Measurements from ENCODE around the gene TPH1.

TPH1 gene

DNA sequence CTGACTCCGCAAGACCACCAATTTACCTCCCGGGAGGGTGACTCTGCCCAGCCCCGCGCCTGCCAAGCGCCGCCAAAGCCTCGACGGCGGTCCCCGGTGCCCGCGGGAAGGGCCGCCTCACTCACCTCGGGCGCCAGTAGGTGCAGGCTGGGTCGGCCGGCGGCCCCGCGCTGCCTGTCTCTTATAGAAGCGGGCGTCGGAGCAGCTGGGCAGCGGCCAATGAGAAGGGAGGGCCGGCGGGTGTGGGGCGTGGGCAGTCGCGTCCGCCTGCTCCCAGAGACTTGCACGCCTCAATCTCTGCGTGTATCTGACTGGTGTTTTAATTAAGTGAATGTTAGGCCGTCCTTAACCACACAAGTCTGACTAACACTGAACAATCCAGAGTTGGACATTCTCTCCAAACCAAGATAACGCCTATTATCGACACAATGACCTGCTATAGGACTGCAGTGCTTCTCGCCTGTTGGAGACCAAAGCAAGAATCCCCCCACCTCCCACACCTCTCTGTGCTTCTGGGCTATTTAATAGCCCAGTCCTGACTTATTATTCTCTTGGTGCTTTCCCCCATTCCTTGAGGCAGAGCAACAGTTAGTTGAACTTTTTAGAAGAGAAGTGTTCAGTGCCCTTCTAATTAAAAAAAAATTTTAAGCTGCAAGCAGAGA is at the start of gene TPH1:
Gene TPH1, minus strand, starts transcription at position 154 of the 662 bp plus-strand sequence. CDS start 5,507 bp downstream, outside the sequence.
- no peaks in the 10 kb centered on the region for H3K9me3 ChIP-seq (ENCODE audit: insufficient read depth, low read length)
- H3K27me3 ChIP-seq (ENCODE audit: low read depth, low read length) = peaks cover 13% of the 10 kb centered on the region
- H3K4me2 ChIP-seq (ENCODE audit: low read length) = no peak within 1 kb of the TSS
- H2AFZ ChIP-seq (ENCODE audit: low read depth, low read length) = no peak within 1 kb of the TSS
- no peak within 1 kb of the TSS for H3K27ac ChIP-seq (ENCODE audit: low read length)
- no peak for TF ChIP-seq EZH2phosphoT487 (IDR thresholded peaks at IDR 0.05; ENCODE audit: low read depth)
- TF ChIP-seq, protein P1, sequence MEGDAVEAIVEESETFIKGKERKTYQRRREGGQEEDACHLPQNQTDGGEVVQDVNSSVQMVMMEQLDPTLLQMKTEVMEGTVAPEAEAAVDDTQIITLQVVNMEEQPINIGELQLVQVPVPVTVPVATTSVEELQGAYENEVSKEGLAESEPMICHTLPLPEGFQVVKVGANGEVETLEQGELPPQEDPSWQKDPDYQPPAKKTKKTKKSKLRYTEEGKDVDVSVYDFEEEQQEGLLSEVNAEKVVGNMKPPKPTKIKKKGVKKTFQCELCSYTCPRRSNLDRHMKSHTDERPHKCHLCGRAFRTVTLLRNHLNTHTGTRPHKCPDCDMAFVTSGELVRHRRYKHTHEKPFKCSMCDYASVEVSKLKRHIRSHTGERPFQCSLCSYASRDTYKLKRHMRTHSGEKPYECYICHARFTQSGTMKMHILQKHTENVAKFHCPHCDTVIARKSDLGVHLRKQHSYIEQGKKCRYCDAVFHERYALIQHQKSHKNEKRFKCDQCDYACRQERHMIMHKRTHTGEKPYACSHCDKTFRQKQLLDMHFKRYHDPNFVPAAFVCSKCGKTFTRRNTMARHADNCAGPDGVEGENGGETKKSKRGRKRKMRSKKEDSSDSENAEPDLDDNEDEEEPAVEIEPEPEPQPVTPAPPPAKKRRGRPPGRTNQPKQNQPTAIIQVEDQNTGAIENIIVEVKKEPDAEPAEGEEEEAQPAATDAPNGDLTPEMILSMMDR (IDR thresholded peaks at IDR 0.05; ENCODE audit: low read depth, low read length) = no peak
- no peak within 1 kb of the TSS for H3K9ac ChIP-seq (ENCODE audit: low read length)
- no peaks in the 10 kb centered on the region for H3K79me2 ChIP-seq (ENCODE audit: low read length)
- peaks cover 9% of the 10 kb centered on the region for H3K4me1 ChIP-seq (ENCODE audit: low read length)
- no peaks in the 10 kb centered on the region for H3K36me3 ChIP-seq (replicated peaks; ENCODE audit: low read depth, low read length)
- H4K20me1 ChIP-seq (ENCODE audit: insufficient read depth, low read length) = no peaks in the 10 kb centered on the region
- H3K4me3 ChIP-seq (ENCODE audit: low read length) = no peak within 1 kb of the TSS

DNA sequence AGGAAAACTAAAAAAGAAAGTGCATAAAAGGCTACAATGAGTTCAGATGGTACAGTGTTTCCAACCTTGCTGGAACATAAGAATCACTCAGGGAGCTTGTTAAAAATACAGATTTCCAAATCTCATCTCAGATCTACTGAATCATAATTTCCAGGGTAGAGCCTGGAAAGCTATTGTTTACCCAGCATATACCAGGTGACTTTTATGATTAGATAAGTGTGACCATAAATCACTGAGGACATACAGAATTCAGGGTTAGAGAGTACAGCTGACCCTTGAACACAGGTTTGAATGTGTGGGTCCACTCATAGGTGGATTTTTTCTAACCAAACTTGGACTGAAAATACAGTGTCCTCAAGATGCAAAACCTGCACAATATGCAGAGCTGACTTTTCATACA is 47.9 kb upstream of the TPH1 start:
- Histone ChIP-seq H3K4me3 (ENCODE audit: low read length) (no peak overlapping the region), H3K9ac (ENCODE audit: low read length) (no peak overlapping the region), H3K27ac (ENCODE audit: low read length) (no peak overlapping the region), H3K4me1 (ENCODE audit: low read length) (no peaks in the 10 kb centered on the region), H3K9me3 (ENCODE audit: insufficient read depth, low read length) (no peaks in the 10 kb centered on the region), H3K4me2 (ENCODE audit: low read length) (no peak overlapping the region), H3K36me3 (replicated peaks; ENCODE audit: low read depth, low read length) (peaks cover 39% of the 10 kb centered on the region), H3K27me3 (ENCODE audit: low read depth, low read length) (no peaks in the 10 kb centered on the region), H3K79me2 (ENCODE audit: low read length) (peaks cover 17% of the 10 kb centered on the region), H2AFZ (ENCODE audit: low read depth, low read length) (no peak overlapping the region), H4K20me1 (ENCODE audit: insufficient read depth, low read length) (no peaks in the 10 kb centered on the region)
- TF ChIP-seq EZH2phosphoT487 (IDR thresholded peaks at IDR 0.05; ENCODE audit: low read depth) = no peak
- TF ChIP-seq, protein P1 (IDR thresholded peaks at IDR 0.05; ENCODE audit: low read depth, low read length) = no peak

DNA sequence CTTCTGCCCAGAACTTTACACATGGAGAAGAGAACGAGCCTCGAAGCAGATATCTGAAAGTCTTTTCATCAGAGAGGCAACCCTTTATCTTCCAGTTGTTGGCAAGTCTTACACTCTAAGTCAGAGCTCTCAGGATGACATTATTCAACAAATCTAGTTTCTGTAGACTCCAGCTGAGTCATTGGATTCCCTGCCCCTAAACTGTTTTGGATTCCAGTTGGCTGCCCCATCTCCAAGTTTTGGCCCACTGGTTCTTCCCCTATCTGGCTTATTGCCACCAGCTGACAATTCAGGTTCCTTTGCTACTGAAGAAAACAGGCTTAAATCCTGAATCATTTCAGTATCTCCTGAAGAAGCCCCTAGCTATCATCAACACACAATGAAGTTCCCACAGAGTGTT is 45.7 kb upstream of the TPH1 start:
- Histone ChIP-seq H3K79me2 (ENCODE audit: low read length) (no peaks in the 10 kb centered on the region), H3K4me3 (ENCODE audit: low read length) (no peak overlapping the region), H3K9me3 (ENCODE audit: insufficient read depth, low read length) (no peaks in the 10 kb centered on the region), H3K9ac (ENCODE audit: low read length) (no peak overlapping the region), H3K4me2 (ENCODE audit: low read length) (no peak overlapping the region), H4K20me1 (ENCODE audit: insufficient read depth, low read length) (no peaks in the 10 kb centered on the region), H3K27ac (ENCODE audit: low read length) (no peak overlapping the region), H3K4me1 (ENCODE audit: low read length) (no peaks in the 10 kb centered on the region), H3K27me3 (ENCODE audit: low read depth, low read length) (no peaks in the 10 kb centered on the region), H3K36me3 (replicated peaks; ENCODE audit: low read depth, low read length) (peaks cover 58% of the 10 kb centered on the region), H2AFZ (ENCODE audit: low read depth, low read length) (no peak overlapping the region)
- TF ChIP-seq, protein P1 (IDR thresholded peaks at IDR 0.05; ENCODE audit: low read depth, low read length) = no peak
- TF ChIP-seq EZH2phosphoT487 (IDR thresholded peaks at IDR 0.05; ENCODE audit: low read depth) = no peak

DNA sequence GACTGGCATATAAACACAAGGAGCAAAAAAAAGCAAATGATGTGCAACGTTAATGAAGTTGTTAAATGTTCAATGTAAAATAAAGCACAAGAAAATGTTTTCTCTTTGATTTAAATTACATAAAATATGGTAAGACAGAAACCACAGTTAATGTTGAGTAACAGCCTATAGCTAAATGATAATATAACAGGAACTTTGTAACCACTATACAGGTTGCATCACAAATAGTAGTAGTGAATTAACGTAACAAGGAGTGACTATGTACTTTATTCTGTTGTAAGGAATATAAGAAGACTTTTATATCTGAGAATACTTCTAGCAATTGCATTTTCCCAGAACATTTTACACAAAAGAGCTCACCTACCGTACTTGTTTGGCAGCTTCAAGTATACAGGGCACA is 42.9 kb upstream of the TPH1 start:
- no peak overlapping the region for H3K4me2 ChIP-seq (ENCODE audit: low read length)
- no peak overlapping the region for H2AFZ ChIP-seq (ENCODE audit: low read depth, low read length)
- peaks cover 54% of the 10 kb centered on the region for H3K36me3 ChIP-seq (replicated peaks; ENCODE audit: low read depth, low read length)
- no peak overlapping the region for H3K9ac ChIP-seq (ENCODE audit: low read length)
- no peaks in the 10 kb centered on the region for H3K27me3 ChIP-seq (ENCODE audit: low read depth, low read length)
- H3K4me3 ChIP-seq (ENCODE audit: low read length) = no peak overlapping the region
- no peaks in the 10 kb centered on the region for H4K20me1 ChIP-seq (ENCODE audit: insufficient read depth, low read length)
- no peaks in the 10 kb centered on the region for H3K4me1 ChIP-seq (ENCODE audit: low read length)
- TF ChIP-seq, protein P1 (IDR thresholded peaks at IDR 0.05; ENCODE audit: low read depth, low read length) = no peak
- TF ChIP-seq EZH2phosphoT487 (IDR thresholded peaks at IDR 0.05; ENCODE audit: low read depth) = no peak
- H3K27ac ChIP-seq (ENCODE audit: low read length) = no peak overlapping the region
- H3K9me3 ChIP-seq (ENCODE audit: insufficient read depth, low read length) = no peaks in the 10 kb centered on the region
- H3K79me2 ChIP-seq (ENCODE audit: low read length) = no peaks in the 10 kb centered on the region

All from OCI-LY3 (cell line).